ENCODE data around the gene CD34.

Gene CD34

GRCh38 chr1:207910591-207911354, at the start of gene CD34:
Gene CD34, minus strand, starts transcription at chr1:207911125. Its CDS starts 45 bp downstream, at chr1:207911080.
- ATAC-seq, result peak; percentile 95
- TF ChIP-seq, protein P1, sequence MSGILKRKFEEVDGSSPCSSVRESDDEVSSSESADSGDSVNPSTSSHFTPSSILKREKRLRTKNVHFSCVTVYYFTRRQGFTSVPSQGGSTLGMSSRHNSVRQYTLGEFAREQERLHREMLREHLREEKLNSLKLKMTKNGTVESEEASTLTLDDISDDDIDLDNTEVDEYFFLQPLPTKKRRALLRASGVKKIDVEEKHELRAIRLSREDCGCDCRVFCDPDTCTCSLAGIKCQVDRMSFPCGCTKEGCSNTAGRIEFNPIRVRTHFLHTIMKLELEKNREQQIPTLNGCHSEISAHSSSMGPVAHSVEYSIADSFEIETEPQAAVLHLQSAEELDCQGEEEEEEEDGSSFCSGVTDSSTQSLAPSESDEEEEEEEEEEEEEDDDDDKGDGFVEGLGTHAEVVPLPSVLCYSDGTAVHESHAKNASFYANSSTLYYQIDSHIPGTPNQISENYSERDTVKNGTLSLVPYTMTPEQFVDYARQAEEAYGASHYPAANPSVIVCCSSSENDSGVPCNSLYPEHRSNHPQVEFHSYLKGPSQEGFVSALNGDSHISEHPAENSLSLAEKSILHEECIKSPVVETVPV (CRISPR knock-in tag; IDR thresholded peaks at IDR 0.05), result no peak
- TF ChIP-seq TCF4 (CRISPR knock-in tag; IDR thresholded peaks at IDR 0.05; ENCODE audit: borderline replicate concordance), result no peak
- TF ChIP-seq, protein P2, sequence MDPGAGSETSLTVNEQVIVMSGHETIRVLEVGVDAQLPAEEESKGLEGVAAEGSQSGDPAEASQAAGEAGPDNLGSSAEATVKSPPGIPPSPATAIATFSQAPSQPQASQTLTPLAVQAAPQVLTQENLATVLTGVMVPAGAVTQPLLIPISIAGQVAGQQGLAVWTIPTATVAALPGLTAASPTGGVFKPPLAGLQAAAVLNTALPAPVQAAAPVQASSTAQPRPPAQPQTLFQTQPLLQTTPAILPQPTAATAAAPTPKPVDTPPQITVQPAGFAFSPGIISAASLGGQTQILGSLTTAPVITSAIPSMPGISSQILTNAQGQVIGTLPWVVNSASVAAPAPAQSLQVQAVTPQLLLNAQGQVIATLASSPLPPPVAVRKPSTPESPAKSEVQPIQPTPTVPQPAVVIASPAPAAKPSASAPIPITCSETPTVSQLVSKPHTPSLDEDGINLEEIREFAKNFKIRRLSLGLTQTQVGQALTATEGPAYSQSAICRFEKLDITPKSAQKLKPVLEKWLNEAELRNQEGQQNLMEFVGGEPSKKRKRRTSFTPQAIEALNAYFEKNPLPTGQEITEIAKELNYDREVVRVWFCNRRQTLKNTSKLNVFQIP (CRISPR knock-in tag; IDR thresholded peaks at IDR 0.05; ENCODE audit: borderline replicate concordance, low read depth), result no peak
- TF ChIP-seq BACH2 (CRISPR knock-in tag; IDR thresholded peaks at IDR 0.05; ENCODE audit: borderline replicate concordance), result no peak
- no peak for TF ChIP-seq ZNF70 (CRISPR knock-in tag; IDR thresholded peaks at IDR 0.05)
- TF ChIP-seq ZNF565 (CRISPR knock-in tag; conservative IDR thresholded peaks at IDR 0.05; ENCODE audit: low read depth), result no peak
- no peak for TF ChIP-seq ESRRG (CRISPR knock-in tag; IDR thresholded peaks at IDR 0.05)
- no peak for TF ChIP-seq PPARA (CRISPR knock-in tag; IDR thresholded peaks at IDR 0.05; ENCODE audit: borderline replicate concordance)
- TF ChIP-seq GLIS3 (CRISPR knock-in tag; IDR thresholded peaks at IDR 0.05), result no peak
- no peak for TF ChIP-seq PATZ1 (CRISPR knock-in tag; IDR thresholded peaks at IDR 0.05; ENCODE audit: borderline replicate concordance)
- TF ChIP-seq ARNTL (CRISPR knock-in tag; IDR thresholded peaks at IDR 0.05; ENCODE audit: borderline replicate concordance, low read depth), result no peak
- TF ChIP-seq, protein P3, sequence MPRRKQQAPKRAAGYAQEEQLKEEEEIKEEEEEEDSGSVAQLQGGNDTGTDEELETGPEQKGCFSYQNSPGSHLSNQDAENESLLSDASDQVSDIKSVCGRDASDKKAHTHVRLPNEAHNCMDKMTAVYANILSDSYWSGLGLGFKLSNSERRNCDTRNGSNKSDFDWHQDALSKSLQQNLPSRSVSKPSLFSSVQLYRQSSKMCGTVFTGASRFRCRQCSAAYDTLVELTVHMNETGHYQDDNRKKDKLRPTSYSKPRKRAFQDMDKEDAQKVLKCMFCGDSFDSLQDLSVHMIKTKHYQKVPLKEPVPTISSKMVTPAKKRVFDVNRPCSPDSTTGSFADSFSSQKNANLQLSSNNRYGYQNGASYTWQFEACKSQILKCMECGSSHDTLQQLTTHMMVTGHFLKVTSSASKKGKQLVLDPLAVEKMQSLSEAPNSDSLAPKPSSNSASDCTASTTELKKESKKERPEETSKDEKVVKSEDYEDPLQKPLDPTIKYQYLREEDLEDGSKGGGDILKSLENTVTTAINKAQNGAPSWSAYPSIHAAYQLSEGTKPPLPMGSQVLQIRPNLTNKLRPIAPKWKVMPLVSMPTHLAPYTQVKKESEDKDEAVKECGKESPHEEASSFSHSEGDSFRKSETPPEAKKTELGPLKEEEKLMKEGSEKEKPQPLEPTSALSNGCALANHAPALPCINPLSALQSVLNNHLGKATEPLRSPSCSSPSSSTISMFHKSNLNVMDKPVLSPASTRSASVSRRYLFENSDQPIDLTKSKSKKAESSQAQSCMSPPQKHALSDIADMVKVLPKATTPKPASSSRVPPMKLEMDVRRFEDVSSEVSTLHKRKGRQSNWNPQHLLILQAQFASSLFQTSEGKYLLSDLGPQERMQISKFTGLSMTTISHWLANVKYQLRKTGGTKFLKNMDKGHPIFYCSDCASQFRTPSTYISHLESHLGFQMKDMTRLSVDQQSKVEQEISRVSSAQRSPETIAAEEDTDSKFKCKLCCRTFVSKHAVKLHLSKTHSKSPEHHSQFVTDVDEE (CRISPR knock-in tag; IDR thresholded peaks at IDR 0.05), result no peak
- TF ChIP-seq TOX (CRISPR knock-in tag; IDR thresholded peaks at IDR 0.05; ENCODE audit: borderline replicate concordance), result no peak
- TF ChIP-seq OSR1 (CRISPR knock-in tag; IDR thresholded peaks at IDR 0.05), result no peak
- TF ChIP-seq CREB5 (CRISPR knock-in tag; IDR thresholded peaks at IDR 0.05; ENCODE audit: low read depth), result no peak
- no peak for TF ChIP-seq ZC3H10 (CRISPR knock-in tag; IDR thresholded peaks at IDR 0.05)
- TF ChIP-seq RARB (CRISPR knock-in tag; IDR thresholded peaks at IDR 0.05), result no peak

DNA sequence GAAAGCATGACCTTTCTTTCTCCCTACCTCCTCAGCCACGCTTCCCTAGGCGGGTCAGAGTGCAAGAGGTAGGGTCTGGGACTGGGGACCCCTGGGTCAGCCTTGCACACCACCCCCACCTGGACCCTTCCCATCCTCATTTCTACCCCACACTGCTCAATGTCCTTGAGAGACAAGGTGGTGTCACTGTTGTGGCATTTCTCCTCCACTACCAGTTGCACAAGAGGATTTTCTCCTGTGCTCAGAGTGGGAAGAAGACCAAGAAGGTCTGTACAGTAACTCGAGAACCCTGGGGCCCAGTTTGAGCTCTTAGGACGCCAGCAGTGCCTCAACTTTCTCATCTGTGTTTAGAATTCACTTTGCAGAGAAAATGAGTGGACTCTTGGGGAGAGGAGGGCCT, 49.4 kb upstream of the CD34 start:
- no peak for TF ChIP-seq ISL1 (CRISPR knock-in tag; IDR thresholded peaks at IDR 0.05)
- TF ChIP-seq SNAI2 (CRISPR knock-in tag; IDR thresholded peaks at IDR 0.05), result no peak
- TF ChIP-seq, protein P2 (CRISPR knock-in tag; IDR thresholded peaks at IDR 0.05; ENCODE audit: borderline replicate concordance, low read depth), result no peak
- TF ChIP-seq CREB5 (CRISPR knock-in tag; IDR thresholded peaks at IDR 0.05; ENCODE audit: low read depth), result no peak
- TF ChIP-seq, protein P3 (CRISPR knock-in tag; IDR thresholded peaks at IDR 0.05), result no peak
- TF ChIP-seq ZFP30 (CRISPR knock-in tag; IDR thresholded peaks at IDR 0.05), result no peak
- no peak for TF ChIP-seq CSDC2 (CRISPR knock-in tag; IDR thresholded peaks at IDR 0.05)

More for the DNA sequence above, 49.4 kb upstream of the CD34 start:
- ATAC-seq, result no peak

Data from SK-N-SH treated with all-trans-retinoic acid at 6 μM for 48 hours (cell line).